Natural killer cell (primary cell): ENCODE measurements around the gene KIAA0232. TPM values are rescaled to one million over a fixed set of nuclear protein-coding genes. Genes with fewer than 3 reads are reported as not detected.
A peak's percentile ranks its signal among the peaks of the same experiment; 100 is the strongest.

Experiments used
- ATAC-seq, 3 donors: fragments of 150-1000 bp in 2 of 3; fragments of 200-7000 bp in 1 of 3; cut with Tn5 transposase; 1 replicate in 1 of 3; 2 replicates in 2 of 3; pipeline ENCODE4 v1.10.0; 2021; ENCODE audit warnings: mild to moderate bottlenecking in 2 of 3, moderate library complexity in 2 of 3
- DNase-seq, 2 donors: peaks; one replicate each; pipeline versions ENCODE4 v3.0.0 to v3.0.0-alpha.2; 2013 to 2021; ENCODE audit warnings: mixed read lengths in 1 of 2
- H3K27ac ChIP-seq: one replicate; pipeline ENCODE4 v1.5.1; 2013; ENCODE audit warnings: mild to moderate bottlenecking, low read length
- H3K27me3 ChIP-seq: one replicate; pipeline ENCODE4 v1.6.1; 2013; ENCODE audit warnings: low read length; ENCODE audit not compliant: control insufficient read depth, insufficient read depth
- H3K36me3 ChIP-seq: one replicate; pipeline ENCODE4 v1.6.1; 2013; ENCODE audit warnings: low read length; ENCODE audit not compliant: control insufficient read depth, insufficient read depth
- H3K4me1 ChIP-seq: one replicate; pipeline ENCODE4 v1.6.1; 2013; ENCODE audit warnings: low read length; ENCODE audit not compliant: control insufficient read depth, insufficient read depth
- H3K4me3 ChIP-seq: one replicate; pipeline ENCODE4 v1.5.1; 2013; ENCODE audit warnings: low read length
- H3K9me3 ChIP-seq: one replicate; pipeline ENCODE4 v1.6.1; 2013; ENCODE audit warnings: low read length; ENCODE audit not compliant: control insufficient read depth, insufficient read depth
- H3K27ac Mint-ChIP-seq, 2 donors: one replicate each; pipeline ENCODE4 v1.8.0; 2022; ENCODE audit warnings: mild to moderate bottlenecking in 2 of 2, mixed read lengths in 2 of 2, moderate library complexity in 1 of 2
- H3K27me3 Mint-ChIP-seq, 2 donors: one replicate each; pipeline ENCODE4 v1.8.0; 2022; ENCODE audit warnings: low read depth in 2 of 2, mixed read lengths in 2 of 2
- H3K36me3 Mint-ChIP-seq: one replicate; pipeline ENCODE4 v1.8.0; 2022; ENCODE audit warnings: mixed read lengths
- H3K4me1 Mint-ChIP-seq, 2 donors: one replicate each; pipeline ENCODE4 v1.8.0; 2022; ENCODE audit warnings: mixed read lengths in 2 of 2
- H3K4me3 Mint-ChIP-seq: one replicate; pipeline ENCODE4 v1.8.0; 2022; ENCODE audit warnings: mild to moderate bottlenecking, moderate library complexity, mixed read lengths
- H3K9me3 Mint-ChIP-seq, 2 donors: one replicate each; pipeline ENCODE4 v1.8.0; 2022; ENCODE audit warnings: mixed read lengths in 2 of 2
- CTCF ChIP-seq: fragments of 200-600 bp; IDR thresholded peaks from one replicate; pipeline ENCODE4 v1.8.0; 2022; ENCODE audit warnings: antibody characterized with exemption
- WGBS: methylation state at CpG from one replicate; pipeline ENCODE4 v1.1.7; 2013; ENCODE audit warnings: missing lambda C conversion rate; ENCODE audit not compliant: insufficient coverage; 5-methylcytosine and 5-hydroxymethylcytosine counted together
- intact Hi-C: fragments of 100-400 bp; cut with micrococcal nuclease; formaldehyde crosslinking; loops from one replicate; pipeline ENCODE4 v1.14.2; 2022
- total RNA-seq, 4 donors: library from RNA; stranded (reverse); fragments of 120-200 nt in 1 of 4; gene quantifications; one replicate each; pipeline versions ENCODE4 v1.2.3 to v1.2.4, GENCODE V29; 2013 to 2022

The KIAA0232 gene
- total RNA-seq, 3 donors from 2014 or later (not counting 1 experiment from before 2014, with no cell fraction given) = 24.7 to 30.3 (median 28.6) TPM

GRCh38 chr4:6896035-6896434 lies 113.5 kb downstream of the KIAA0232 start:
- H3K36me3 ChIP-seq = no peaks in the 10 kb centered on the region
- ATAC-seq = no peak
- no peaks in the 10 kb centered on the region for H3K27me3 ChIP-seq
- TF ChIP-seq CTCF = no peak
- Mint-ChIP-seq H3K9me3 (no peaks in the 10 kb centered on the region), H3K4me1 (peaks cover 46 to 47% of the 10 kb centered on the region in 2 donors), H3K27me3 (no peaks in the 10 kb centered on the region), H3K27ac (no peak overlapping the region), H3K36me3 (no peaks in the 10 kb centered on the region), H3K4me3 (no peak overlapping the region)
- no peaks in the 10 kb centered on the region for H3K9me3 ChIP-seq
- H3K4me1 ChIP-seq = peaks cover 71% of the 10 kb centered on the region
- no peak overlapping the region for H3K4me3 ChIP-seq
- H3K27ac ChIP-seq = no peak overlapping the region
- WGBS = no CpG with 5 or more reads among the region's 5 CpGs
- DNase-seq = no peak
- intact Hi-C loops = no loop called here

- H3K4me3 Mint-ChIP-seq = peak overlapping the region; percentile 82
- no peaks in the 10 kb centered on the region for H3K36me3 ChIP-seq
- peaks cover 48% of the 10 kb centered on the region for H3K4me1 ChIP-seq
- H3K4me3 ChIP-seq = no peak overlapping the region
- H3K9me3 ChIP-seq = no peaks in the 10 kb centered on the region
- peak overlapping the region; percentile 86 to 94 for H3K27ac Mint-ChIP-seq
- H3K36me3 Mint-ChIP-seq = no peaks in the 10 kb centered on the region
- intact Hi-C loops = no loop called here
- H3K27me3 ChIP-seq = no peaks in the 10 kb centered on the region
- no peaks in the 10 kb centered on the region for H3K27me3 Mint-ChIP-seq
- 12% methylated on average over 3 of the region's 3 CpGs for WGBS
- DNase-seq = peak in 1 of 2 donors; percentile 23
- TF ChIP-seq CTCF = no peak
- H3K27ac ChIP-seq = peak overlapping the region; percentile 66
- ATAC-seq = peak in 2 of 3 donors; percentile 6 to 23
- H3K9me3 Mint-ChIP-seq = no peaks in the 10 kb centered on the region
- peaks cover 25 to 35% of the 10 kb centered on the region in 2 donors for H3K4me1 Mint-ChIP-seq
Observed at GRCh38 chr4:6898763-6899162, 116.2 kb downstream of the KIAA0232 start.

GRCh38 chr4:6900181-6900812 lies 117.8 kb downstream of the KIAA0232 start:
- H3K36me3 ChIP-seq = no peaks in the 10 kb centered on the region
- Mint-ChIP-seq H3K4me3 (no peak overlapping the region), H3K27me3 (no peaks in the 10 kb centered on the region), H3K4me1 (peaks cover 22 to 34% of the 10 kb centered on the region in 2 donors), H3K9me3 (no peaks in the 10 kb centered on the region), H3K36me3 (no peaks in the 10 kb centered on the region), H3K27ac (peak overlapping the region; percentile 86 to 94)
- intact Hi-C loops = no loop called here
- H3K27ac ChIP-seq = peak overlapping the region; percentile 66
- H3K9me3 ChIP-seq = no peaks in the 10 kb centered on the region
- H3K4me3 ChIP-seq = no peak overlapping the region
- H3K4me1 ChIP-seq = peaks cover 38% of the 10 kb centered on the region
- WGBS = 93% methylated on average over 10 of the region's 10 CpGs
- TF ChIP-seq CTCF = no peak
- DNase-seq = no peak
- ATAC-seq = no peak
- no peaks in the 10 kb centered on the region for H3K27me3 ChIP-seq

GRCh38 chr4:6900956-6901355 lies 118.4 kb downstream of the KIAA0232 start:
- Mint-ChIP-seq H3K36me3 (no peaks in the 10 kb centered on the region), H3K4me1 (peaks cover 22 to 34% of the 10 kb centered on the region in 2 donors), H3K9me3 (no peaks in the 10 kb centered on the region), H3K4me3 (no peak overlapping the region), H3K27me3 (no peaks in the 10 kb centered on the region), H3K27ac (peak overlapping the region in 1 of 2 donors; percentile 66)
- intact Hi-C loops = no loop called here
- H3K36me3 ChIP-seq = no peaks in the 10 kb centered on the region
- TF ChIP-seq CTCF = no peak
- no peak overlapping the region for H3K4me3 ChIP-seq
- no peak for DNase-seq
- WGBS = 98% methylated on average over 12 of the region's 12 CpGs
- H3K27ac ChIP-seq = no peak overlapping the region
- H3K27me3 ChIP-seq = no peaks in the 10 kb centered on the region
- H3K4me1 ChIP-seq = peaks cover 36% of the 10 kb centered on the region
- no peaks in the 10 kb centered on the region for H3K9me3 ChIP-seq
- ATAC-seq = no peak
